K562 (cell line): ENCODE measurements around the gene SPEG. TPM values are rescaled to one million over a fixed set of nuclear protein-coding genes. Genes with fewer than 3 reads are reported as not detected.

Experiments
- polyA plus RNA-seq, 8 experiments: library from polyadenylated mRNA; depleted of rRNA in 4 of 8; stranded (reverse) in 5 of 8; unstranded in 3 of 8; fragments of >200 nt; fragmentation: Nextera tagmentation in 2 of 8; fragmentation: Illumina TruSeq in 1 of 8; extraction: Ambion mirVana in 2 of 8; extraction: Trizol in 1 of 8; gene quantifications; 2 replicates each; pipeline versions ENCODE4 v1.2.1 to v1.2.3, GENCODE V29; 2011 to 2014; ENCODE audit warnings: inconsistent platforms in 1 of 8, missing spikeins in 1 of 8
- total RNA-seq, 7 experiments: library from RNA; depleted of rRNA in 6 of 7; stranded (reverse); fragments of >200 nt in 6 of 7; fragmentation: Illumina TruSeq in 2 of 7; extraction: Trizol in 2 of 7; gene quantifications; 2 replicates each; pipeline versions ENCODE4 v1.2.1 to v1.2.3, GENCODE V29; 2011 to 2021; ENCODE audit warnings: low replicate concordance in 1 of 7

Gene SPEG
- total and polyA plus RNA-seq, 9 of the 15 experiments (the other 6 are each of a cell fraction or from before 2014, with no cell fraction given), result 0.49 to 8.7 (median 3.0) TPM

Other genes with a start within 250 kb of the SPEG start
Only the 7 nearest of the 21 such genes appear.
- gene RESP18, start 102.1 kb upstream of the SPEG start, total RNA-seq (2014; rRNA removed), result not detected in 2 replicates
- not detected in 2 replicates for gene RESP18, start 102.1 kb upstream of the SPEG start, total RNA-seq (2014; rRNA removed; fragmentation: Illumina TruSeq; extraction: Trizol)
- gene RESP18, start 102.1 kb upstream of the SPEG start, total RNA-seq (2015; rRNA removed; fragmentation: Illumina TruSeq; extraction: Trizol), result not detected in 2 replicates
- not detected in 2 replicates for gene RESP18, start 102.1 kb upstream of the SPEG start, total RNA-seq (2021)
- not detected in 2 replicates for gene RESP18, start 102.1 kb upstream of the SPEG start, polyA plus RNA-seq (2011; rRNA removed)
- not detected in 2 replicates for gene RESP18, start 102.1 kb upstream of the SPEG start, polyA plus RNA-seq (2014; fragmentation: Illumina TruSeq; extraction: Trizol)
- gene RESP18, start 102.1 kb upstream of the SPEG start, polyA plus RNA-seq (2014; fragmentation: Nextera tagmentation; extraction: Ambion mirVana), result not detected
- gene RESP18, start 102.1 kb upstream of the SPEG start, polyA plus RNA-seq (2014; rRNA removed), result not detected in 2 replicates
- 37.5 and 62.2 TPM in 2 replicates for gene DNPEP, start 46.9 kb upstream of the SPEG start, total RNA-seq (2014; rRNA removed)
- 28.3 and 38.1 TPM in 2 replicates for gene DNPEP, start 46.9 kb upstream of the SPEG start, total RNA-seq (2014; rRNA removed; fragmentation: Illumina TruSeq; extraction: Trizol)
- 44.0 and 45.5 TPM in 2 replicates for gene DNPEP, start 46.9 kb upstream of the SPEG start, total RNA-seq (2015; rRNA removed; fragmentation: Illumina TruSeq; extraction: Trizol)
- gene DNPEP, start 46.9 kb upstream of the SPEG start, total RNA-seq (2021), result 71.4 and 74.8 TPM in 2 replicates
- gene DNPEP, start 46.9 kb upstream of the SPEG start, polyA plus RNA-seq (2011; rRNA removed), result 52.5 and 66.6 TPM in 2 replicates
- 45.2 and 68.1 TPM in 2 replicates for gene DNPEP, start 46.9 kb upstream of the SPEG start, polyA plus RNA-seq (2014; fragmentation: Illumina TruSeq; extraction: Trizol)
- 10 to 100 TPM; 34.6 to 53.2 TPM for gene DNPEP, start 46.9 kb upstream of the SPEG start, polyA plus RNA-seq (2014; fragmentation: Nextera tagmentation; extraction: Ambion mirVana)
- 61.3 and 70.4 TPM in 2 replicates for gene DNPEP, start 46.9 kb upstream of the SPEG start, polyA plus RNA-seq (2014; rRNA removed)
- 25.8 and 27.8 TPM in 2 replicates for gene DES, start 16.5 kb upstream of the SPEG start, total RNA-seq (2014; rRNA removed)
- gene DES, start 16.5 kb upstream of the SPEG start, total RNA-seq (2014; rRNA removed; fragmentation: Illumina TruSeq; extraction: Trizol), result 12.0 and 18.2 TPM in 2 replicates
- gene DES, start 16.5 kb upstream of the SPEG start, total RNA-seq (2015; rRNA removed; fragmentation: Illumina TruSeq; extraction: Trizol), result 28.3 and 29.1 TPM in 2 replicates
- 17.4 and 21.9 TPM in 2 replicates for gene DES, start 16.5 kb upstream of the SPEG start, total RNA-seq (2021)
- 17.0 and 58.9 TPM in 2 replicates for gene DES, start 16.5 kb upstream of the SPEG start, polyA plus RNA-seq (2011; rRNA removed)
- gene DES, start 16.5 kb upstream of the SPEG start, polyA plus RNA-seq (2014; fragmentation: Illumina TruSeq; extraction: Trizol), result 32.7 and 35.3 TPM in 2 replicates
- gene DES, start 16.5 kb upstream of the SPEG start, polyA plus RNA-seq (2014; fragmentation: Nextera tagmentation; extraction: Ambion mirVana), result 1 to 10 TPM; 2.5 to 4.0 TPM
- gene DES, start 16.5 kb upstream of the SPEG start, polyA plus RNA-seq (2014; rRNA removed), result 21.2 and 25.1 TPM in 2 replicates
- gene GMPPA, start 64.0 kb downstream of the SPEG start, total RNA-seq (2014; rRNA removed), result 66.7 and 93.8 TPM in 2 replicates
- gene GMPPA, start 64.0 kb downstream of the SPEG start, total RNA-seq (2014; rRNA removed; fragmentation: Illumina TruSeq; extraction: Trizol), result 38.5 and 47.9 TPM in 2 replicates
- 59.6 and 65.4 TPM in 2 replicates for gene GMPPA, start 64.0 kb downstream of the SPEG start, total RNA-seq (2015; rRNA removed; fragmentation: Illumina TruSeq; extraction: Trizol)
- 69.7 and 71.3 TPM in 2 replicates for gene GMPPA, start 64.0 kb downstream of the SPEG start, total RNA-seq (2021)
- gene GMPPA, start 64.0 kb downstream of the SPEG start, polyA plus RNA-seq (2011; rRNA removed), result 101 and 108 TPM in 2 replicates
- 82.1 and 90.5 TPM in 2 replicates for gene GMPPA, start 64.0 kb downstream of the SPEG start, polyA plus RNA-seq (2014; fragmentation: Illumina TruSeq; extraction: Trizol)
- gene GMPPA, start 64.0 kb downstream of the SPEG start, polyA plus RNA-seq (2014; fragmentation: Nextera tagmentation; extraction: Ambion mirVana), result 10 to 100 TPM in 1 of 2 experiments, 1 to 10 TPM in 1; 7.0 to 24.7 TPM
- 71.2 and 75.4 TPM in 2 replicates for gene GMPPA, start 64.0 kb downstream of the SPEG start, polyA plus RNA-seq (2014; rRNA removed)
- 17.7 and 24.8 TPM in 2 replicates for gene ASIC4, start 79.6 kb downstream of the SPEG start, total RNA-seq (2014; rRNA removed)
- 2.3 and 3.8 TPM in 2 replicates for gene ASIC4, start 79.6 kb downstream of the SPEG start, total RNA-seq (2014; rRNA removed; fragmentation: Illumina TruSeq; extraction: Trizol)
- 9.6 and 9.8 TPM in 2 replicates for gene ASIC4, start 79.6 kb downstream of the SPEG start, total RNA-seq (2015; rRNA removed; fragmentation: Illumina TruSeq; extraction: Trizol)
- 13.5 and 14.7 TPM in 2 replicates for gene ASIC4, start 79.6 kb downstream of the SPEG start, total RNA-seq (2021)
- gene ASIC4, start 79.6 kb downstream of the SPEG start, polyA plus RNA-seq (2011; rRNA removed), result 2.5 and 8.6 TPM in 2 replicates
- gene ASIC4, start 79.6 kb downstream of the SPEG start, polyA plus RNA-seq (2014; fragmentation: Illumina TruSeq; extraction: Trizol), result 4.8 and 5.0 TPM in 2 replicates
- gene ASIC4, start 79.6 kb downstream of the SPEG start, polyA plus RNA-seq (2014; fragmentation: Nextera tagmentation; extraction: Ambion mirVana), result under 1 TPM; 0.07 to 0.08 TPM
- gene ASIC4, start 79.6 kb downstream of the SPEG start, polyA plus RNA-seq (2014; rRNA removed), result 19.0 and 19.2 TPM in 2 replicates
- gene CHPF, start 109.0 kb downstream of the SPEG start, total RNA-seq (2014; rRNA removed), result 57.2 and 67.6 TPM in 2 replicates
- gene CHPF, start 109.0 kb downstream of the SPEG start, total RNA-seq (2014; rRNA removed; fragmentation: Illumina TruSeq; extraction: Trizol), result 1.5 and 2.0 TPM in 2 replicates
- 7.9 and 9.0 TPM in 2 replicates for gene CHPF, start 109.0 kb downstream of the SPEG start, total RNA-seq (2015; rRNA removed; fragmentation: Illumina TruSeq; extraction: Trizol)
- gene CHPF, start 109.0 kb downstream of the SPEG start, total RNA-seq (2021), result 40.1 and 41.1 TPM in 2 replicates
- 9.9 and 14.8 TPM in 2 replicates for gene CHPF, start 109.0 kb downstream of the SPEG start, polyA plus RNA-seq (2011; rRNA removed)
- 2.6 and 11.5 TPM in 2 replicates for gene CHPF, start 109.0 kb downstream of the SPEG start, polyA plus RNA-seq (2014; fragmentation: Illumina TruSeq; extraction: Trizol)
- gene CHPF, start 109.0 kb downstream of the SPEG start, polyA plus RNA-seq (2014; fragmentation: Nextera tagmentation; extraction: Ambion mirVana), result under 1 TPM; 0.15 to 0.35 TPM
- gene CHPF, start 109.0 kb downstream of the SPEG start, polyA plus RNA-seq (2014; rRNA removed), result 31.8 and 32.1 TPM in 2 replicates
- gene TMEM198, start 109.2 kb downstream of the SPEG start, total RNA-seq (2014; rRNA removed), result 1.1 and 2.5 TPM in 2 replicates
- gene TMEM198, start 109.2 kb downstream of the SPEG start, total RNA-seq (2014; rRNA removed; fragmentation: Illumina TruSeq; extraction: Trizol), result 0.38 and 0.47 TPM in 2 replicates
- 0.98 and 1.1 TPM in 2 replicates for gene TMEM198, start 109.2 kb downstream of the SPEG start, total RNA-seq (2015; rRNA removed; fragmentation: Illumina TruSeq; extraction: Trizol)
- gene TMEM198, start 109.2 kb downstream of the SPEG start, total RNA-seq (2021), result 2.4 and 3.8 TPM in 2 replicates
- gene TMEM198, start 109.2 kb downstream of the SPEG start, polyA plus RNA-seq (2011; rRNA removed), result 1.1 and 2.2 TPM in 2 replicates
- 1.0 and 1.3 TPM in 2 replicates for gene TMEM198, start 109.2 kb downstream of the SPEG start, polyA plus RNA-seq (2014; fragmentation: Illumina TruSeq; extraction: Trizol)
- under 1 TPM; 0.03 TPM for gene TMEM198, start 109.2 kb downstream of the SPEG start, polyA plus RNA-seq (2014; fragmentation: Nextera tagmentation; extraction: Ambion mirVana)
- 2.5 and 2.7 TPM in 2 replicates for gene TMEM198, start 109.2 kb downstream of the SPEG start, polyA plus RNA-seq (2014; rRNA removed)